GM18870 (cell line): ENCODE data around the gene TNP2.
"Not testable (repeated sequence)": the region's sequence is repeated elsewhere in the genome, so short reads cannot be mapped to it uniquely, and the experiment has no call there.

ENCODE experiments used
- ATAC-seq: cut with Tn5 transposase; IDR thresholded peaks from one replicate; pipeline ENCODE4 v1.9.1; 2021; ENCODE audit warnings: moderate library complexity; ENCODE audit not compliant: unreplicated experiment

TNP2 gene

GRCh38 chr16:11220507-11220906, 48.6 kb downstream of the TNP2 start:
- ATAC-seq: not testable (repeated sequence)

GRCh38 chr16:11219178-11219577, 49.9 kb downstream of the TNP2 start:
- no peak for ATAC-seq

- no peak for ATAC-seq
Measured at GRCh38 chr16:11218604-11218962, 50.5 kb downstream of the TNP2 start.
